ENCODE measurements around the gene PRKAG2.

The PRKAG2 gene

DNA sequence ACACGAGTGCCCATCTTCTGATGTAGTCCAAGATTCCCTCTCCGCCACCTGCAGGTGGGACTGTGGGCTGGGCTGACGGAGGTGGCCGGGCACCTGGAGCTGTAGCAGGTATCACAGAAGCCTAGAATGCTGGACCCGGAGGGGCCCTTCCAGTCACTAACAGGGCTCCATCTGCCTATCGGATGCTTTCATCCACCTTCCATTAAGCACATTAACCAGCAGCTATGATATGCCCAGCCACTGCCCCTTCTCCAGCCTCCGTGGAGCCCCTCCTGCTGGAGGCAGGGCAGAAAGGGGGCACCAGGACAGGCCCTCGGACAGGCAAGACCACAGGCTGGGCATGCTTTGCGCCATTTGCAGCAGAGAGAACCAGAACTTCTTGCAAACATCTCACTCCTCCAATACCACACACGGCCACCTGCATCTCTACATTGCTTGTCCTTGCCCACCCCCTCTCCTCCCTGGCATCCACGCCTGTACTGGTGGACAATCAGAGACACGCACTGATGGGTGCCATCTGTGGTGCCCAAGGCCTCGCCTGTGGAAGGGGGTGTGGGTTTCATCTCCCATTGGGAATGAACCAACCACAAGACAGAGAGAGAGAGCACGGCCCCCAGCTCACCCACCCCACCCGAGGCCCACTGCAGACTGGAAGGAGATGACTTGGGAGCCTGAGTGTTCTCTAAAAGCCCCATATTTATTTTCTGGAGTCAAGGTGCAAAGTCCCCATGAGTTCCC is 16.8 kb downstream of the PRKAG2 start:
- Histone ChIP-seq H3K36me3 (peaks cover 0 to 7% (median 0%) of the 10 kb centered on the region in 11 experiments; a peak in 2 of 22 replicates), H3K27ac (no peak overlapping the region), H3K4me3 (no peak overlapping the region), H3K9ac (no peak overlapping the region), H3K4me1 (peaks cover 16 to 36% (median 33%) of the 10 kb centered on the region in 10 experiments), H3K4me2 (peak overlapping the region in 8 of 11 experiments; percentile 27 to 72 (median 56); a peak in 15 of 22 replicates), H3K9me3 (replicated peaks in 1 of 11) (no peaks in the 10 kb centered on the region), H3K27me3 (no peaks in the 10 kb centered on the region), H4K20me1 (peaks cover 0 to 17% (median 4%) of the 10 kb centered on the region in 11 experiments; a peak in 8 of 22 replicates)
- no peak for TF ChIP-seq Cebpa-rat (IDR thresholded peaks at IDR 0.05)

DNA sequence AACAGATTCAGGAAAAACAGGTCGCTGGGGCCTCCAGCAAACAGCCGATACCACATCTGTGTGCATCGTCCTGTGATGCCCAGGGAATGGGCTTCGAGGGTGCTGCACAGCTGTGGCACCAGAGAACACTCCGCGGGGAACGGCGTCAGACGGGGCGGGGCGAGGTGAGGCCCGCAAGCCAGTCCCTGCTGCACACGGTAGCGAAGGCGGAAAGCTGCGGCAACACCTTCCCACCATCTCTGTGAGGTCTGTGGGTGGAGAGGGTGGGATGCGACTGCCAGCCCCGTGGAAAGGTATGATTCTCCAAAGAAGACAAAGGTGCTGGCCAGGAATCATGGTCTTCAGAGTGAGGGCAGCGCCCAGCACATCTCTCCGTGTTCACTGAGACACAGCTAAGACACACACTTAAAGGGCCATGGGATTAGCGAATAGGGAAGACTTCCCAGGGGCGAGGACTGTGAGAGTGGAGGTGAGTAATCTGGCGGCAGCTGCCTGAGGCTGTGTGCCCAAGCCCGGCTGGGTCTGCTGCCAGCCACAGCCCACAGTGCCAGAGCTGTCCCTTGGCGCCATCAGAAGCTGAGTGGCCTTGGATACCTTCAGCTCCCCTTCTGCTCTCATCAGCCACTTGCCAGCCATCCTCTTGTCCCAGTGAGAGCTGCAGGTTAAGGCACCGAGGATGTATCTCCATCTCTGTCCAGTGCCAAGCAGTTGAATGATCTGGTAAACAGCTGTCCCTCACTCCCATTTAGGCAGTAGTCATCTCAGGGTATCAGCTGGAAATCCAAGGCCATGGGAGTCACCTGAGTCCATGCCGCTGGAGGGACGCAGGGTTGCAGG is 17.6 kb downstream of the PRKAG2 start:
- Histone ChIP-seq H3K27ac (no peak overlapping the region), H3K9me3 (replicated peaks in 1 of 11) (no peaks in the 10 kb centered on the region), H3K4me2 (peak overlapping the region in 6 of 11 experiments; percentile 27 to 72 (median 56); a peak in 10 of 22 replicates), H3K9ac (no peak overlapping the region), H4K20me1 (peaks cover 0 to 17% (median 4%) of the 10 kb centered on the region in 11 experiments; a peak in 8 of 22 replicates), H3K4me3 (no peak overlapping the region), H3K36me3 (peaks cover 0 to 7% (median 0%) of the 10 kb centered on the region in 11 experiments; a peak in 2 of 22 replicates), H3K27me3 (no peaks in the 10 kb centered on the region), H3K4me1 (peaks cover 15 to 33% (median 30%) of the 10 kb centered on the region in 10 experiments)
- TF ChIP-seq Cebpa-rat (IDR thresholded peaks at IDR 0.05), result no peak

DNA sequence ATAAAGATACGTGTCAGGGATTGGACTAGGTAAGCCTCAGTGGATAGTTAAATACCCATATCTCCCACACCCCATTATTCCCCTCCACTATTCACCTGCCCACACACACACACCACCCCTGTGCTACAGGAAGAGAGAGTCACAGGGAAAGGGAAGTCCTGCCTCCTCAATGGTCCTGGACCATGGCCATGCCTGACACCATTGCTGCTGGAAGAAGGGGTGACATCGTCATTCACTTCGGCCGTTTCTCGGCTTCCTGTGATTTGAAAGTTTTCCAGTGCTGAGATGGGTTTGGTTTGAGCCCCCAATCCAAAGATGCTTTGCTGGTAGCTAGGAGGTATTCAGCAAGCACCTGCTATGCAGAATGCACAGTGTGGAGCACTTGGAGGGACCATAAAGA is 18.5 kb downstream of the PRKAG2 start:
- no peak overlapping the region for H3K4me2 ChIP-seq
- H4K20me1 ChIP-seq, result peaks cover 0 to 20% (median 3%) of the 10 kb centered on the region in 11 experiments; a peak in 8 of 22 replicates
- H3K9me3 ChIP-seq (replicated peaks in 1 of 11), result no peaks in the 10 kb centered on the region
- no peak overlapping the region for H3K9ac ChIP-seq
- no peak overlapping the region for H3K4me3 ChIP-seq
- H3K36me3 ChIP-seq, result peaks cover 0 to 7% (median 0%) of the 10 kb centered on the region in 11 experiments; a peak in 2 of 22 replicates
- no peaks in the 10 kb centered on the region for H3K27me3 ChIP-seq
- no peak overlapping the region for H3K27ac ChIP-seq
- peaks cover 7 to 24% (median 21%) of the 10 kb centered on the region in 10 experiments for H3K4me1 ChIP-seq
- TF ChIP-seq Cebpa-rat (IDR thresholded peaks at IDR 0.05), result no peak

DNA sequence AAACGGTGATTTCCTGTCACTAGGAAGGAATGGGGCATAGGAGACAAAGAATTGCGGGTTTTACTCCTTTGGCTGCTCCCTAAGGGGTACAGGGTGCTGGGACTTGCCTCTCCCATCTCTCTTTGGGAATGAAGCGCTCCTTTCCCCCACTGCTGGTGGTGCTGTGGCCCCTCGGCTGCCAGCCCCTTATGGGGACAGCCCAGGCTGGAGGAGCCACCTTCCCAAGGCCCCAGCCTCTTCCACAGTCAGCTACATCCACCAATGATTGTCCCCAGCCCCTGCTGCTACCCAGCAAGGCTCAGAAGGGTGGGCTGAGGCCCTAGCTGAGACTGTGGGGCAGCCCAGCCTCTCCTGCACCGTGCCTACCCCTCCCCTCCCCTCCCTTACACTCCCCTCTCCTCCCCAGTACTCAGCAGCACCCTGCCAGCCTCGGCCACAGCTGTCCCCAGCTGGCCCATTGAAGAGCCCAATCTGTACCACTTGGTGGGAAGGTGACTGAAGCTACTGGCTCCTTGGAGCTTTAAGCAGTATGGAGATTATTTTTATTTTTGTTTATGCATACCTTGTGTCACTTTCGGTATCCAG is 19.0 kb downstream of the PRKAG2 start:
- Histone ChIP-seq H3K36me3 (peaks cover 0 to 7% (median 0%) of the 10 kb centered on the region in 11 experiments; a peak in 2 of 22 replicates), H4K20me1 (peaks cover 0 to 20% (median 0%) of the 10 kb centered on the region in 11 experiments; a peak in 8 of 22 replicates), H3K9me3 (replicated peaks in 1 of 11) (no peaks in the 10 kb centered on the region), H3K9ac (no peak overlapping the region), H3K27me3 (no peaks in the 10 kb centered on the region), H3K4me1 (peaks cover 7 to 21% (median 18%) of the 10 kb centered on the region in 10 experiments), H3K4me3 (no peak overlapping the region), H3K27ac (no peak overlapping the region), H3K4me2 (no peak overlapping the region; a peak in 1 of 22 replicates)
- TF ChIP-seq Cebpa-rat (IDR thresholded peaks at IDR 0.05), result no peak

DNA sequence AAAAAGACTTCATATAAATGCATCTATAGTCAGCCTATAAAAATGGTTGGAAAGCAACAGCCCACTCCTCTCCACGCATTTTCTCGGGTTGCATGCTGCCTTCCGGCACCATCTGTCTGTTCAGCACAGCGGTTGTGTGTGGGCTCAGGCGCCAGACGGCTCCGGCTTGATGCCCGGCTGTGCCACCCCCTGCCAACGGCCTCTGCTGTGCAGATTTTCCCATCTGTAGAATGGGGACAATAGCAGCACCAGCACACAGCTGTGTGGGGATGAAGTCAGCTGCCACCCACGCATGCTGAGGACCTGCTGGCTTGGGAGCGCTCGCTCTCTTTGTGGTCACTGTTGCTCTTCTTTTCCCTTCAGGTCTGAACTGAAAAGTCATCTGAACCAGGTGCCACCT is 19.5 kb downstream of the PRKAG2 start:
- no peaks in the 10 kb centered on the region for H3K27me3 ChIP-seq
- no peak overlapping the region for H3K9ac ChIP-seq
- peaks cover 0 to 20% (median 0%) of the 10 kb centered on the region in 11 experiments; a peak in 4 of 22 replicates for H4K20me1 ChIP-seq
- peaks cover 0 to 7% (median 0%) of the 10 kb centered on the region in 11 experiments; a peak in 2 of 22 replicates for H3K36me3 ChIP-seq
- no peak overlapping the region; a peak in 1 of 22 replicates for H3K4me2 ChIP-seq
- no peak overlapping the region for H3K4me3 ChIP-seq
- no peak for TF ChIP-seq Cebpa-rat (IDR thresholded peaks at IDR 0.05)
- no peak overlapping the region for H3K27ac ChIP-seq
- H3K9me3 ChIP-seq (replicated peaks in 1 of 11), result no peaks in the 10 kb centered on the region
- peaks cover 11 to 25% (median 22%) of the 10 kb centered on the region in 10 experiments for H3K4me1 ChIP-seq

DNA sequence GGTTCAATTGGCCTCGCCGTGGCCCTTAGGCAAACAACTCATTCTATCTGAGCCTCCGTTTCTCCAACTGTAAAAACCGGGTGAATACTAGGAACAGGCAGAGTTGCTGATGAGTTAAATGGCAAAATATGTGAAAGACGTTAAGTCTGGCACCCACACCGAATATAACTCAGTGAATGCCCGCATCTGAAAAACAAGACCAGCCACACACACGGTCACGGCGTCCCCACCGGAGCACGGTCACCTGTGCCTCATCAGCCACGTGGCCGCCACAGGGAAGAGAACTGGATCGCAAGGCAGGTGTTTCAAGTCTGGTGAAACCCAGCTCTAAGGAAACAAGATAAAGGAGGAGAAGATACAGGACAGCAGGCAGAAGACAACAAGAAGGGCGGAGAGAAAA is 20.4 kb downstream of the PRKAG2 start:
- Histone ChIP-seq H4K20me1 (peaks cover 0 to 20% (median 0%) of the 10 kb centered on the region in 11 experiments; a peak in 4 of 22 replicates), H3K4me3 (no peak overlapping the region), H3K36me3 (peaks cover 0 to 7% (median 0%) of the 10 kb centered on the region in 11 experiments; a peak in 2 of 22 replicates), H3K4me2 (no peak overlapping the region), H3K27me3 (no peaks in the 10 kb centered on the region), H3K9me3 (replicated peaks in 1 of 11) (no peaks in the 10 kb centered on the region), H3K4me1 (peaks cover 20 to 34% (median 31%) of the 10 kb centered on the region in 10 experiments), H3K27ac (no peak overlapping the region), H3K9ac (no peak overlapping the region)
- no peak for TF ChIP-seq Cebpa-rat (IDR thresholded peaks at IDR 0.05)

DNA sequence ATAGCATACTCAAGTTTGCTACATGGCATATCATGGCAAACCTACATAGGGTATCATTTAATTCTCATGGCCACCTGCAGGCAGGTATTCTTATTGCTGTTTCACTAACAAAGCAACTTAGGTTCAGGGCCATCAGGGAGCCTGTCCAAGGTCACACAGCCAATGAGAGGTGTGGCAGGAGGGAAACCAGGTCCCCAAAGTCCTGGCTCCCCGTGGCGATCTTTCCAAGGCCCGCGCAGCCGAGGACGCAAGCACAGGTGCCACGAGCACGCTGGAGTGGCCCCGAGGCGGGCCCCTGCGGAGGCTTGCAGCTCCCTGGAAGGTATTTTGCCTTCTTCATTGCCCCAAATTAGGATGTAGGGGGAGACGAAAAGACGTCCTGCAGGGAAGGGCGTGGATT is 20.8 kb downstream of the PRKAG2 start:
- Histone ChIP-seq H4K20me1 (peaks cover 0 to 20% (median 0%) of the 10 kb centered on the region in 11 experiments; a peak in 4 of 22 replicates), H3K36me3 (peaks cover 0 to 7% (median 0%) of the 10 kb centered on the region in 11 experiments; a peak in 2 of 22 replicates), H3K4me3 (no peak overlapping the region), H3K9me3 (replicated peaks in 1 of 11) (no peaks in the 10 kb centered on the region), H3K4me1 (peaks cover 23 to 38% (median 34%) of the 10 kb centered on the region in 10 experiments), H3K27me3 (no peaks in the 10 kb centered on the region), H3K9ac (no peak overlapping the region), H3K27ac (no peak overlapping the region), H3K4me2 (no peak overlapping the region)
- TF ChIP-seq Cebpa-rat (IDR thresholded peaks at IDR 0.05), result no peak

- Histone ChIP-seq H3K4me2 (peak overlapping the region in 1 of 11 experiments; percentile 13; a peak in 1 of 22 replicates), H3K9me3 (replicated peaks in 1 of 11) (no peaks in the 10 kb centered on the region), H3K27me3 (no peaks in the 10 kb centered on the region), H3K4me1 (peaks cover 34 to 41% (median 37%) of the 10 kb centered on the region in 10 experiments), H3K9ac (no peak overlapping the region), H3K36me3 (peaks cover 0 to 6% (median 0%) of the 10 kb centered on the region in 11 experiments; a peak in 2 of 22 replicates), H3K4me3 (no peak overlapping the region), H4K20me1 (peaks cover 0 to 15% (median 0%) of the 10 kb centered on the region in 11 experiments; a peak in 2 of 22 replicates), H3K27ac (no peak overlapping the region)
- TF ChIP-seq Cebpa-rat (IDR thresholded peaks at IDR 0.05), result no peak
These were observed 22.2 kb downstream of the PRKAG2 start for GRCh38 chr7:151854720-151855071.

Data from BLaER1 treated with 17β-estradiol and CSF1 and Interleukin-3, amounts not matched to agents 10 nM and 100 nM (cell line).